ENCODE measurements around the gene KCNQ1OT1. TPM values are rescaled to one million over a fixed set of nuclear protein-coding genes. Genes with fewer than 3 reads are reported as not detected.

KCNQ1OT1 gene
- total and polyA plus RNA-seq, 2 donors, result 0.09 to 0.42 TPM

DNA sequence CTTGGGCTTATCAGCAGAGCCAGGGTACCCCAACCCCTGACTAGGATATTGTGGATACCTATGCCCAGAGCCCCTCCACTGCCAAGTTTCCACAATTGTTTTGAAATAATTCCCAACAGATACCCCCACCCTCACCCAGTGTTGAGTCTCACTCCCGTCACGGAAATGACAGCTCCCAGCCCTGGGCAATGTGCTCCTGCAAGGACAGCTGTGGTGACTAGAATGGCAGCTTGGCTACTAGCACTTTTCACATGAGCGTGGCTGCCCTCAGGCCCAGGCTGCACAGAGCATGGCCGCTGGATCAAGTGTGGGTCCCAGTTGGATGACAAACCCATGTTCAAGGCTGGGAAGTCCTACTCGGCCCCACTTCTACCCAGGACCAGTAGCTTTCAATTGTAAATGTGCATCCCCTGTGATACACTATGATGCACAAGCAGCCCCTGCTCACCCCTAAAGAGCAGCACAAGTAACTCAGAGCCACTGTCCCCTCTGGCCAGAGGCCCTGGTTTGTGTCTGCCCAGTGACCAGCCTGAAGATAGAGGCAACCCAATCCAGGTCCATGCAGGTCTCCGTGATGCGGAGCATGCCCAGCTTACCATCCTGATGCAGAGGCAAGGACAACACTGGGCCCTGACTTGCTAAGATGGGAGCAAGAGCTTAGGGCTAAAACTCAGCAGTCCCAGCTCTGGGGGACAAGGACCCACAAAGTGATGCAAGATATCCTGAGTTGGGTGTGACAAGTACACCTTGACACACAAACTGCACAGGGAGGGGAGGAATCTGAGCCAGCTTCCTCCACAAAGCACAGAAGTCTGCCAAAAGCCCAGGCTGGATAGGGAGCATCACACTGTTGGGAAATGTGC lies 13.2 kb downstream of the KCNQ1OT1 start:
- DNase-seq (ENCODE audit: low read depth in 6 of 9, low spot score in 9 of 9), result no peak
- WGBS, result 98% methylated on average over 7 of the region's 7 CpGs
- no peak overlapping the region for H3K27ac ChIP-seq (ENCODE audit: low read depth in 1 of 2, low read length in 1 of 2)

DNA sequence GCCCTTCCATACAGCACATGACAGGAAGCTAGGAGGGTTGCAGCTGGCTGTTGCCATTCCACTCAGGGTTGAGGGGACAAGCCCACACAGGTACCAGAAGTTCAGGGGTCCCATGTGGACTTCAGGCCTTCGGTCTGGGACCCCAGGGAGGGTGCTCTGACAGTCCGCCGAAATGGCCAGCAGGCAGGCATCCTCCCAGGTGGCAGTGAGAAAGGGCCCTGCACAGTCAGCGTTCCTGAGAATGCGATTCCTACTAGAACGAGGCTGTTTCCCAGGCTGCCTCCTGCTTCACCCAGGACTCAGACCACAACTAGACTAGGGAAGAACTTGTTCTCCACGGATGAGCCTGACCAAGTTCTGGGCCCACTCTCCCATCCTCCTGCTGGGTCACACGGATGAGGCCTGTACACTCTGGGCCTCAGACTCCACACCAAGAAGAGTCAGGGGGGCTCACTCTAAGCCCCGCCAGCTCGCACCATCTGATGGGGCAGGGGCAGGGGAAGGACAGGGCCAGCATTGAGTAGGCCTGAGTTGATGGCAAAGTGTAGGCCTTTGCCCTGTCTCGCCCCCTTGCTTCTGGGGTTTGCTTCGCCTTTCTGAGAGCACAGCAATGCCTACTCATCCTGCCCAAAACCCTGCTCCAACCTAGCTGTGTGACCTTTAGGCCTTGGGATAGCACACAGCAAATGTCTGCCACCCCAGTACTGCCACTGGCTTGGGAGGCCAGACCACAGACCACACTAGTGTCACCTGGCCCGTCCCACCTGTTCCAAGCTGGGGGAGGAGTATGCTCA lies 14.0 kb downstream of the KCNQ1OT1 start:
- DNase-seq (ENCODE audit: low read depth in 6 of 9, low spot score in 9 of 9), result no peak
- peaks cover 0 to 11% of the 10 kb centered on the region in 2 donors for H3K4me1 ChIP-seq (ENCODE audit: control insufficient read depth in 2 of 2, insufficient read depth in 2 of 2, low read length in 2 of 2)
- H3K27ac ChIP-seq (ENCODE audit: low read depth in 1 of 2, low read length in 1 of 2), result no peak overlapping the region
- H3K9me3 ChIP-seq (ENCODE audit: control insufficient read depth in 2 of 2, insufficient read depth in 1 of 2, low read length in 1 of 2), result no peaks in the 10 kb centered on the region
- no peaks in the 10 kb centered on the region for H3K36me3 ChIP-seq (ENCODE audit: control insufficient read depth in 2 of 2, insufficient read depth in 2 of 2, low read length in 1 of 2)
- WGBS, result 97% methylated on average over 13 of the region's 13 CpGs
- H3K27me3 ChIP-seq (ENCODE audit: control insufficient read depth in 2 of 2, insufficient read depth in 1 of 2, low read length in 1 of 2), result no peaks in the 10 kb centered on the region
- H3K4me3 ChIP-seq (ENCODE audit: low read length in 2 of 2), result no peak overlapping the region

More for the DNA sequence above, 13.2 kb downstream of the KCNQ1OT1 start:
- Histone ChIP-seq H3K4me3 (ENCODE audit: low read length in 2 of 2) (no peak overlapping the region), H3K9me3 (ENCODE audit: control insufficient read depth in 2 of 2, insufficient read depth in 1 of 2, low read length in 1 of 2) (no peaks in the 10 kb centered on the region), H3K4me1 (ENCODE audit: control insufficient read depth in 2 of 2, insufficient read depth in 2 of 2, low read length in 2 of 2) (peaks cover 0 to 9% of the 10 kb centered on the region in 2 donors), H3K36me3 (ENCODE audit: control insufficient read depth in 2 of 2, insufficient read depth in 2 of 2, low read length in 1 of 2) (no peaks in the 10 kb centered on the region), H3K27me3 (ENCODE audit: control insufficient read depth in 2 of 2, insufficient read depth in 1 of 2, low read length in 1 of 2) (no peaks in the 10 kb centered on the region)

DNA sequence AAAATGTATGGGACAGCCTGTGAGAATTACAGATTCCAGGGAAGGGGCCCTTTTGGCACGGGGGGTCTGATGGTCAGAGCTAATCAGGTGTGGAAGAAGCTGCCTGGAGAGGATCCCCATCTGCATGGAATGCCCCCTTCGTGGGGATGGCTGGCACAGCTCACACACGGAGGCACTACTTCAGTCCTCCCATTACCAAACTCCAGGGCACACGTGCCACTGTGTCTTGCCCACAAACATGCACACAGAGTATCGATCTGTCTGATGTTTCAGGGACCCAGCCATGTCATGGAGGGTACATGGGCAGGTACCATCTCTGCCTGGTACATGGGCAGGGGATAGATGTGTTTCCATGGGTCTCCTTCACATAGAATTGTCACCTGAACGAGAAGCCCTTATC lies 14.7 kb downstream of the KCNQ1OT1 start:
- H3K9me3 ChIP-seq (ENCODE audit: control insufficient read depth in 2 of 2, insufficient read depth in 1 of 2, low read length in 1 of 2), result no peaks in the 10 kb centered on the region
- H3K4me3 ChIP-seq (ENCODE audit: low read length in 2 of 2), result no peak overlapping the region
- no peaks in the 10 kb centered on the region for H3K36me3 ChIP-seq (ENCODE audit: control insufficient read depth in 2 of 2, insufficient read depth in 2 of 2, low read length in 1 of 2)
- 96% methylated on average over 6 of the region's 6 CpGs for WGBS
- DNase-seq (ENCODE audit: low read depth in 6 of 9, low spot score in 9 of 9), result no peak
- H3K4me1 ChIP-seq (ENCODE audit: control insufficient read depth in 2 of 2, insufficient read depth in 2 of 2, low read length in 2 of 2), result peaks cover 0 to 11% of the 10 kb centered on the region in 2 donors
- H3K27me3 ChIP-seq (ENCODE audit: control insufficient read depth in 2 of 2, insufficient read depth in 1 of 2, low read length in 1 of 2), result no peaks in the 10 kb centered on the region
- no peak overlapping the region for H3K27ac ChIP-seq (ENCODE audit: low read depth in 1 of 2, low read length in 1 of 2)

DNA sequence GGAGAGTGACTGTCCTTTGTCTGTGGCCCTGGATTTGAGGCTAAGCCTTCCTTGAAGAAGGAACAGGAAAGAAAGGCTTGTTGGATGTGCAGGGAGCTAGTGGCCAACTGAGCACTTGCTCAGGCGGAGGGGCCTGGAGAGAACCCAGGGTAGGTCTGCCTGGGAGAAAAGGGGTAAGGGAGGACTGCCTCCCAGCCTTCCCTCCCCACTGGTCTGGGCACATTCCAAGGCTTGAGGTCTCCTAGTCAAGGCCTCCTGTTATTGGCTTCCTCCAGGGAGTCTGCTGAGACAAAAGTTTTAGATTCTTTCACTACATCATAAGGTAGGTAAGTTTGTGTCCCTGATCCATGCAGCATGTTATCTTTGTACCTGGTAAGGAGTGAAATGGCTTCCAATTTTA lies 15.2 kb downstream of the KCNQ1OT1 start:
- H3K4me1 ChIP-seq (ENCODE audit: control insufficient read depth in 2 of 2, insufficient read depth in 2 of 2, low read length in 2 of 2), result peaks cover 0 to 11% of the 10 kb centered on the region in 2 donors
- no peak overlapping the region for H3K4me3 ChIP-seq (ENCODE audit: low read length in 2 of 2)
- no peaks in the 10 kb centered on the region for H3K27me3 ChIP-seq (ENCODE audit: control insufficient read depth in 2 of 2, insufficient read depth in 1 of 2, low read length in 1 of 2)
- no peak for DNase-seq (ENCODE audit: low read depth in 6 of 9, low spot score in 9 of 9)
- 97% methylated on average over 1 of the region's 1 CpG for WGBS
- H3K36me3 ChIP-seq (ENCODE audit: control insufficient read depth in 2 of 2, insufficient read depth in 2 of 2, low read length in 1 of 2), result no peaks in the 10 kb centered on the region
- no peak overlapping the region for H3K27ac ChIP-seq (ENCODE audit: low read depth in 1 of 2, low read length in 1 of 2)
- no peaks in the 10 kb centered on the region for H3K9me3 ChIP-seq (ENCODE audit: control insufficient read depth in 2 of 2, insufficient read depth in 1 of 2, low read length in 1 of 2)

DNA sequence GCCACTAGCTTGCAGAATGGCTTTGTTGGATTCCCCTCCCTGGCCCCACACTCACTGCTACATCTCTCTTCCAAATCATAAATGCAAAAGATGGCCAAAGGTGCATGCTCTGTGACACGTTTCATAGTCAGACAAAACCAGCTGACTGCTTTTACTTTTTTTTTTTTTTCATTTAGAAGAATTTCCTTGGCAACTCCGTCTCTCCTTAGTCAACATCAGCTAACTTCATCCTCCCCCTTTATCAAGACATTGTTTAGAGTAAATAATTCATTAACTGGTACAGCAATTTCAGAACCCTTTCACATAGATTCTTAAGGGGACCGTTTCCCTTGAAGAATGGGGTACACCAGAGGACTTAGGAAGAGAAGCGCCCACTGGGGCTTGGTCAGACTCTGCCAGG lies 16.0 kb downstream of the KCNQ1OT1 start:
- WGBS, result 94% methylated on average over 4 of the region's 4 CpGs
- DNase-seq (ENCODE audit: low read depth in 6 of 9, low spot score in 9 of 9), result no peak
- peaks cover 0 to 8% of the 10 kb centered on the region in 2 donors for H3K4me1 ChIP-seq (ENCODE audit: control insufficient read depth in 2 of 2, insufficient read depth in 2 of 2, low read length in 2 of 2)
- H3K4me3 ChIP-seq (ENCODE audit: low read length in 2 of 2), result no peak overlapping the region
- H3K27me3 ChIP-seq (ENCODE audit: control insufficient read depth in 2 of 2, insufficient read depth in 1 of 2, low read length in 1 of 2), result no peaks in the 10 kb centered on the region
- H3K36me3 ChIP-seq (ENCODE audit: control insufficient read depth in 2 of 2, insufficient read depth in 2 of 2, low read length in 1 of 2), result no peaks in the 10 kb centered on the region
- H3K27ac ChIP-seq (ENCODE audit: low read depth in 1 of 2, low read length in 1 of 2), result no peak overlapping the region
- no peaks in the 10 kb centered on the region for H3K9me3 ChIP-seq (ENCODE audit: control insufficient read depth in 2 of 2, insufficient read depth in 1 of 2, low read length in 1 of 2)

DNA sequence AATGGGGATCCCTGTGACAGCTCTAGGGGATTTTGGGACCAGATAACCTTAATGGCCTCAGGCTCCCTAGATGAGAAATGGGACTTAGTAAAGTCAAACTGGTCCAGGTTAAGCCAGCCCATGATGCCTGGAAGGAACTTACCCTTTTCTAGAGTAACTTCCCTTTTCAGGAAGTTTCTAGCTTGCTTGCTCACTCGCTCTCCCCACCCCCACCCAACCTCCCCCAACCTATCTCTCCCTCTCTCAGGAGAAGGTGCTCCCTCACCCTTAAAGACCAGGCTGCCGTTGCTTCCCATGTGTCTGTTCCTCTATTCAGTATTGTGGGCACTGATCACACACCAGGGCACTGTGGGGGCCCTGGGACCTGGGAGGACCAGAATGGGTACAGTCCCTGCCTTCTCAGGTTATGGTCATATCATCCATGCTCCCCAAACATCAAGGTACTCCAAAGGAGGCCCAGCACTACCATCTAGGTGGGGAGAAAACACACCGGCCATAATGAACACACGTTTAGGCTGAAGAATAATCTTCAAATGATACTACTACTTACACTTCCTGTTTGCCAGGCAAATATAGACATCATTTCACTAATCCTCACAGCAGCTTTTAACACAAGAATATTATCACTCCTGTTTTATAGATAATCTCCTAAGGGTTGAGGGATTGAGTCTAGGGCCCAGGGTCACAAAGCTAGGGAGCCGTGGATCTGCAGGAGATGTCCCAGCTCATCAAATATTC lies 18.2 kb downstream of the KCNQ1OT1 start:
- no peaks in the 10 kb centered on the region for H3K27me3 ChIP-seq (ENCODE audit: control insufficient read depth in 2 of 2, insufficient read depth in 1 of 2, low read length in 1 of 2)
- H3K4me1 ChIP-seq (ENCODE audit: control insufficient read depth in 2 of 2, insufficient read depth in 2 of 2, low read length in 2 of 2), result peaks cover 0 to 2% of the 10 kb centered on the region in 2 donors
- no peak overlapping the region for H3K27ac ChIP-seq (ENCODE audit: low read depth in 1 of 2, low read length in 1 of 2)
- DNase-seq (ENCODE audit: low read depth in 6 of 9, low spot score in 9 of 9), result no peak
- no peaks in the 10 kb centered on the region for H3K36me3 ChIP-seq (ENCODE audit: control insufficient read depth in 2 of 2, insufficient read depth in 2 of 2, low read length in 1 of 2)
- no peak overlapping the region for H3K4me3 ChIP-seq (ENCODE audit: low read length in 2 of 2)
- no peaks in the 10 kb centered on the region for H3K9me3 ChIP-seq (ENCODE audit: control insufficient read depth in 2 of 2, insufficient read depth in 1 of 2, low read length in 1 of 2)
- 66% methylated on average over 5 of the region's 5 CpGs for WGBS

DNA sequence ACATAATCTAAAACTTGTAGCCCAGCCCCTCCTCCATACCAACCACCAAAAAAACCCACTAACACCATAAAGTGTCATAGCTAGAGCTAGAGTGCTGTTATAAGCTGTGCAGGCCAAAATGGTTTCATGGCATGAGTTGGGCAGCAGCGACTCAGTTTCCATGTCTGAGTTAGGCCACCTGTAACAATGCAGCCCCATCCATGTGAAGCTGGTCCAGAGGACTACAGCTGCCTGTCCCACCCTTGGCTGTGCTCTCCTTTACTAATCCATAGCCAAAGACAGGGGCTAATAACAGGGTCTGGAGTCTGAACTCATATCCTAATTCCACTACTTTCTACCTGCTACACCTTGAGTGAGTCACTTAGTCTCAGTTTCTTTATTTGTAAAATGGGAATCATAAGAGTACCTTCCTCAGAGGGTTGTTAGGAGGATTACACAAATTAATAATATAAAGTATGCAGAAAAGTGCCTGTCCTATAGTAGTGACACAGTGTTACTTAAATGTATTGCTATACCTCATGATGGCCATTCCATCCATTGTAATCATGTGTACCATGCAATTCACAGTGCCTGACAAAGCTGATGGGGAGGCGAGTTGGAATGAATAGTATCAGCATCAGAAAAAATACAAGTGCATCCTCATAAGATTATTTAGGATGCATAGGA lies 20.6 kb downstream of the KCNQ1OT1 start:
- H3K27me3 ChIP-seq (ENCODE audit: control insufficient read depth in 2 of 2, insufficient read depth in 1 of 2, low read length in 1 of 2), result no peaks in the 10 kb centered on the region
- peaks cover 0 to 11% of the 10 kb centered on the region in 2 donors for H3K4me1 ChIP-seq (ENCODE audit: control insufficient read depth in 2 of 2, insufficient read depth in 2 of 2, low read length in 2 of 2)
- 97% methylated on average over 2 of the region's 2 CpGs for WGBS
- no peak for DNase-seq (ENCODE audit: low read depth in 6 of 9, low spot score in 9 of 9)
- H3K27ac ChIP-seq (ENCODE audit: low read depth in 1 of 2, low read length in 1 of 2), result no peak overlapping the region
- no peaks in the 10 kb centered on the region for H3K36me3 ChIP-seq (ENCODE audit: control insufficient read depth in 2 of 2, insufficient read depth in 2 of 2, low read length in 1 of 2)
- no peaks in the 10 kb centered on the region for H3K9me3 ChIP-seq (ENCODE audit: control insufficient read depth in 2 of 2, insufficient read depth in 1 of 2, low read length in 1 of 2)
- H3K4me3 ChIP-seq (ENCODE audit: low read length in 2 of 2), result no peak overlapping the region

DNA sequence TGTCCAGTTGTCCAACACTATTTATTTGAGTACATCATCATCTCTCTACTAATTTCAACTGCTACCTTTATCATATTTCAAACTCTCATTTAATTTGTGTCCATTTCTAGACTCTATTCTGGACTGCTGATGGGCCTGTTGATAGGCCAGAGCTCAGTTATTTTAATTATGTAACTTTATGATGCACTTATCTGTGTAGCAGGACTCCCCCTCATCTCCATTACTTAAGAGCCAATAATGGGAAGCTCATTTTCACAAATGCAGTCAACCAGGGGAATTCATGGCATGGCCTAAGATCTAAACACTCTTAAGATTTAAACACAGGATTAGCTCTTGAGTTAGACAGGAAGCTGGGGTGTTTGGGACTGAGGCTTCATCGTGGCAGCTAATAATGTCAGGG lies 21.4 kb downstream of the KCNQ1OT1 start:
- 73% methylated on average over 1 of the region's 1 CpG for WGBS
- DNase-seq (ENCODE audit: low read depth in 6 of 9, low spot score in 9 of 9), result no peak
- no peaks in the 10 kb centered on the region for H3K27me3 ChIP-seq (ENCODE audit: control insufficient read depth in 2 of 2, insufficient read depth in 1 of 2, low read length in 1 of 2)
- H3K4me3 ChIP-seq (ENCODE audit: low read length in 2 of 2), result no peak overlapping the region
- no peaks in the 10 kb centered on the region for H3K36me3 ChIP-seq (ENCODE audit: control insufficient read depth in 2 of 2, insufficient read depth in 2 of 2, low read length in 1 of 2)
- H3K4me1 ChIP-seq (ENCODE audit: control insufficient read depth in 2 of 2, insufficient read depth in 2 of 2, low read length in 2 of 2), result peaks cover 0 to 15% of the 10 kb centered on the region in 2 donors
- no peak overlapping the region for H3K27ac ChIP-seq (ENCODE audit: low read depth in 1 of 2, low read length in 1 of 2)
- H3K9me3 ChIP-seq (ENCODE audit: control insufficient read depth in 2 of 2, insufficient read depth in 1 of 2, low read length in 1 of 2), result no peaks in the 10 kb centered on the region

All from thymus (tissue), 11 donors.